ENCODE data around the gene SCN2B. TPM values are rescaled to one million over a fixed set of nuclear protein-coding genes. Genes with fewer than 3 reads are reported as not detected.

The SCN2B gene
- total RNA-seq, 4 donors from 2014 or later, result 0.42 to 1.2 (median 0.67) TPM

DNA sequence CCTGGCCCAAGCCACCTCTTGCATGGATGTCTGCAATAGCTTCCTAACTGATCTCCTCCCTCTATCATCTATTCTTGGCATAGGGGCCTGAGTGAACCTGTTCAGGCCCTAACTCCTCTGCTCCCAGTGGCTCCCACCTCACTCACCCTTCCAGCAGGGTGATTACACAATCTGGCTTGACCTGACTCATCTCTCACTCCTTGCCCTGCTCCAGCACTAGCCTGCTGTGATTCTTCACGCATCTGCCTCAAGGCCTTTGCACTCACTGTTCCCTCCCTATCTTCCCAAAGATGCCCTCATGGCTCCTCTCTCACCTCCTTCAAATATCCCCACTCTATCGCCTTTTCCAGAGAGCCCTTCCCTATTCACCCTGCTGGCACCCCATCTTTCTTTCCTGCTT lies 34.4 kb downstream of the SCN2B start:
- no peaks in the 10 kb centered on the region for H3K36me3 ChIP-seq
- no peak for DNase-seq (ENCODE audit: extremely low spot score)
- 65% methylated on average over 2 of the region's 2 CpGs for WGBS
- no peaks in the 10 kb centered on the region for H3K9me3 ChIP-seq
- intact Hi-C loops (cut with DNase I), result no loop called here
- no peak overlapping the region for H3K27ac ChIP-seq (replicated peaks in 1 of 4)
- H3K27me3 ChIP-seq, result peaks cover 0 to 57% (median 4%) of the 10 kb centered on the region in 4 donors
- H3K4me3 ChIP-seq, result no peak overlapping the region
- H3K4me1 ChIP-seq, result peaks cover 14 to 17% (median 15%) of the 10 kb centered on the region in 4 donors
- TF ChIP-seq POLR2A (IDR thresholded peaks at IDR 0.05; ENCODE audit: low read depth) (no peak), EP300 (IDR thresholded peaks at IDR 0.05) (no peak), POLR2AphosphoS5 (IDR thresholded peaks at IDR 0.05) (no peak)
- TF ChIP-seq, protein P1, sequence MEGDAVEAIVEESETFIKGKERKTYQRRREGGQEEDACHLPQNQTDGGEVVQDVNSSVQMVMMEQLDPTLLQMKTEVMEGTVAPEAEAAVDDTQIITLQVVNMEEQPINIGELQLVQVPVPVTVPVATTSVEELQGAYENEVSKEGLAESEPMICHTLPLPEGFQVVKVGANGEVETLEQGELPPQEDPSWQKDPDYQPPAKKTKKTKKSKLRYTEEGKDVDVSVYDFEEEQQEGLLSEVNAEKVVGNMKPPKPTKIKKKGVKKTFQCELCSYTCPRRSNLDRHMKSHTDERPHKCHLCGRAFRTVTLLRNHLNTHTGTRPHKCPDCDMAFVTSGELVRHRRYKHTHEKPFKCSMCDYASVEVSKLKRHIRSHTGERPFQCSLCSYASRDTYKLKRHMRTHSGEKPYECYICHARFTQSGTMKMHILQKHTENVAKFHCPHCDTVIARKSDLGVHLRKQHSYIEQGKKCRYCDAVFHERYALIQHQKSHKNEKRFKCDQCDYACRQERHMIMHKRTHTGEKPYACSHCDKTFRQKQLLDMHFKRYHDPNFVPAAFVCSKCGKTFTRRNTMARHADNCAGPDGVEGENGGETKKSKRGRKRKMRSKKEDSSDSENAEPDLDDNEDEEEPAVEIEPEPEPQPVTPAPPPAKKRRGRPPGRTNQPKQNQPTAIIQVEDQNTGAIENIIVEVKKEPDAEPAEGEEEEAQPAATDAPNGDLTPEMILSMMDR (IDR thresholded peaks at IDR 0.05), result no peak

DNA sequence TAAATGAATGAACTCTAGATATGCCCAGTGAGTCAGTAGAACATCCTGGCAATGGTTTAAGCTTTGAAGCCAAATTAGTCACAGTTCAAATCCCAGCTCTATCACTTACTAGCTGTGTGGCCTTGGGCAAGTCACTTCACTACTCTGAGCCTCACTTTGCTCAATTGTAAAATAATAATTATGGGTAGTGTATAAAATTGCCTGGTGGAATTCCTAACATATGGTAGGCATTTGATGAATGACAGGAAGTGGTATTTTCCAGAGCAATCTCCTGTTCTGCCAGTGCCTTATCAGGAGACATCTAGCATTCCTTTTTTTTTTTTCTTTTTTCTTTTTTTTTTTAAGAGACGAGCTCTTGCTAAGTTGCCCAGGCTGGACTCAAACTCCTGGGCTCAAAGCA lies 36.9 kb downstream of the SCN2B start:
- H3K27ac ChIP-seq (replicated peaks in 1 of 4), result no peak overlapping the region
- peaks cover 0 to 69% (median 2%) of the 10 kb centered on the region in 4 donors for H3K27me3 ChIP-seq
- 32% methylated on average over 1 of the region's 1 CpG for WGBS
- H3K4me3 ChIP-seq, result no peak overlapping the region
- TF ChIP-seq EP300 (IDR thresholded peaks at IDR 0.05), result no peak
- no peak for TF ChIP-seq POLR2A (IDR thresholded peaks at IDR 0.05; ENCODE audit: low read depth)
- TF ChIP-seq POLR2AphosphoS5 (IDR thresholded peaks at IDR 0.05), result no peak
- TF ChIP-seq, protein P1 (IDR thresholded peaks at IDR 0.05), result no peak
- H3K9me3 ChIP-seq, result no peaks in the 10 kb centered on the region
- no peak for DNase-seq (ENCODE audit: extremely low spot score)
- H3K4me1 ChIP-seq, result no peaks in the 10 kb centered on the region
- intact Hi-C loops (cut with DNase I), result no loop called here
- peaks cover 0 to 6% (median 0%) of the 10 kb centered on the region in 4 donors for H3K36me3 ChIP-seq

DNA sequence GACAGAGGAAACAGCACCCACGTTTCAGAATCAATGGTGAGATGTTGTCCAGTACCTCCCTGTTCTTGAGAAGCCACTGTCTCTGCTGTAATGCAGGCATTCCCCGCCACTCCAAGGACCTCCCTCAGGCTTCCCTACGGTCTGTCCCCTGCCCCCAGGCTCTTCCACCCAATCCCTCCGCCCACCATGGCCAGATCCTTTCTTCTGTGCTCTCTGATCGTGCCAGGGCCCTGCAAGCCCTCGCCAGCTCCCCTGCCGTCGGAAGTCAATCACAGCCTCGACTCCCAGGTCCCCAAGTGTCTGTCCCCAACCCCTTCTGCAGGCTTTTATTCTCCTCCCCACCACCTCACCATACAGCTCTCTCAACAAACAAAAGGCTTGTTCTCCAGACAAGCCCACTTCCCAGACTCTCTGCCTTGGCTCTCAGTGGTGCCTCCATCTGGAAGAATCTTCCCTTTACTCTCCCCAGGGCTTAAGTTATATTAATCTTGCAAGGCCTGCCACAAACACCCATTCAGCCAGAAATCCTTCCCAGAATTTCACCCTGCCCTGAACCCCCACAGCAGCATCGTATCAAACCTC lies 37.5 kb downstream of the SCN2B start:
- no peak for DNase-seq (ENCODE audit: extremely low spot score)
- TF ChIP-seq POLR2AphosphoS5 (IDR thresholded peaks at IDR 0.05) (no peak), POLR2A (IDR thresholded peaks at IDR 0.05; ENCODE audit: low read depth) (no peak), EP300 (IDR thresholded peaks at IDR 0.05) (no peak)
- TF ChIP-seq, protein P1 (IDR thresholded peaks at IDR 0.05), result no peak
- 48% methylated on average over 9 of the region's 10 CpGs for WGBS
- Histone ChIP-seq H3K27ac (replicated peaks in 1 of 4) (no peak overlapping the region), H3K4me1 (no peaks in the 10 kb centered on the region), H3K36me3 (peaks cover 0 to 6% (median 0%) of the 10 kb centered on the region in 4 donors), H3K9me3 (no peaks in the 10 kb centered on the region), H3K27me3 (peaks cover 0 to 70% (median 2%) of the 10 kb centered on the region in 4 donors), H3K4me3 (no peak overlapping the region)
- intact Hi-C loops (cut with DNase I), result no loop called here

DNA sequence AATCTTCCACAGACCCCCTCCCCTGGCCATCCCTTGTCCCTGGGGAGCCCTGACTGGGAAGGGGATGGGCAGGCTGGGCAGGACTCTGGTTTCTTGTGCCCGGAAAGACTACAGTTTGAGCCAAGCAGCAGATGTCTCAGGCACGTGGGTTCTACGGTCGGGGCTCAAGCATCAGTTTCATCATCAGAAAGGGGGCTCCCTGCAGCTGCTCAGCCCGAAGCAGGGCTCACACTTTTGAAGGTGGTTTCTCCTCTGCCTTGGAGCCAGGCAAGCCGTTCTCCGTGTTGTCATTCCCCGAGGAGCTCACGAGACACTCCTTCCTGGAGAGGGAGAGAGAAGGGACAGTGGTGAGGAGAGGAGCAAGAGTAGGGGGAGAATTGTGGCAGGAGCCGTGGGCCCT lies 39.6 kb downstream of the SCN2B start:
- Histone ChIP-seq H3K27me3 (peaks cover 0 to 63% (median 0%) of the 10 kb centered on the region in 4 donors), H3K36me3 (peaks cover 0 to 6% (median 0%) of the 10 kb centered on the region in 4 donors), H3K4me3 (no peak overlapping the region), H3K9me3 (no peaks in the 10 kb centered on the region), H3K27ac (replicated peaks in 1 of 4) (no peak overlapping the region), H3K4me1 (no peaks in the 10 kb centered on the region)
- 77% methylated on average over 6 of the region's 10 CpGs for WGBS
- TF ChIP-seq, protein P1 (IDR thresholded peaks at IDR 0.05), result no peak
- no peak for TF ChIP-seq EP300 (IDR thresholded peaks at IDR 0.05)
- TF ChIP-seq POLR2AphosphoS5 (IDR thresholded peaks at IDR 0.05), result no peak
- no peak for TF ChIP-seq POLR2A (IDR thresholded peaks at IDR 0.05; ENCODE audit: low read depth)
- intact Hi-C loops (cut with DNase I), result no loop called here
- no peak for DNase-seq (ENCODE audit: extremely low spot score)

DNA sequence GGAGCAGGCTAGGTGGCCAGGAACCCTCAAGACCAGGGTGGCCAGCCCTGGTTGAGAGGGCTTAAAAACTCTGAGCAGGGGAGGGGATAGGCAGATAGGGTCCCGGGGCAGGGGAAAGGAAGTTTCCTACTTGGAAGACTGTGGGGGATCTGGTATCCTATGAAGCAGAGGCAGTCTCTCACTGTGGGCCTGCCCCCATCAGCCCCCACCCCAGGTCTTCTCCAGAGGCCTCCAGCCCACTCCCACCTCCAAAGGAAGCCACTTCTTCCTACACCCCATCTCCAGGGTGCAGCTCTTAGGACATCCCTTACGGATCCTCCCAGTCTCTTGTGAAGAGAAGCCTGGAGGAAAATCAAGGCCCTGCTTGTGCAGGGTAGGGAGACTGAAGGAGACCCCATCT lies 40.1 kb downstream of the SCN2B start:
- no peak for DNase-seq (ENCODE audit: extremely low spot score)
- Histone ChIP-seq H3K27me3 (peaks cover 0 to 59% (median 0%) of the 10 kb centered on the region in 4 donors), H3K27ac (replicated peaks in 1 of 4) (no peak overlapping the region), H3K4me1 (no peaks in the 10 kb centered on the region), H3K9me3 (no peaks in the 10 kb centered on the region), H3K36me3 (peaks cover 0 to 6% (median 0%) of the 10 kb centered on the region in 4 donors), H3K4me3 (no peak overlapping the region)
- 94% methylated on average over 2 of the region's 2 CpGs for WGBS
- no peak for TF ChIP-seq EP300 (IDR thresholded peaks at IDR 0.05)
- intact Hi-C loops (cut with DNase I), result no loop called here
